ENCODE data around the gene SLC24A2. TPM values are rescaled to one million over a fixed set of nuclear protein-coding genes. Genes with fewer than 3 reads are reported as not detected.

Gene SLC24A2
- total and polyA plus RNA-seq, 2 experiments from 2014 or later = 3.5 to 7.1 TPM

DNA sequence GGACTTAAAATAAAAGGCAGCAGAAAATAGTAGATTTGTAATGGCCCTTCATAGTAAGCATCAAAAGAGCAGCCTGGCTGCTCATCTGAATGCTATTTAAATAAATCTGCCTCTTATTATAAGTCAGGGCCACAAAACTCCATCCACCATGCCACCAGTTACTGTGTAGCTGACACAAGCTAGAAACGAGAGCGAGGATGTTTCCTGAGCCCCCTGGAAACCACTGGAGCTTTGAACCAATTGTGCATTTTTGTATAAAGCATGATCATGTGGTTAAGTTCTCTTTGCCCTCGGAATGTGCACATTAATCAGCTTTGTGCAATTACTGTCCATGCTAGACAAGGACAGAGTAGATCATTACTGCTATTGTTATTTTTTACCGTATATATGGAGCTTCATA is 17.4 kb downstream of the SLC24A2 start:
- Histone ChIP-seq H4K20me1 (replicated peaks; ENCODE audit: insufficient read depth) (no peaks in the 10 kb centered on the region), H3K9me2 (ENCODE audit: insufficient read depth) (peaks cover 18% of the 10 kb centered on the region), H3F3A (replicated peaks; ENCODE audit: low read depth) (no peaks in the 10 kb centered on the region), H2AFZ (no peak overlapping the region), H3K4me3 (no peak overlapping the region), H3K4me1 (ENCODE audit: insufficient read depth) (no peaks in the 10 kb centered on the region), H3K36me3 (ENCODE audit: insufficient read depth) (no peaks in the 10 kb centered on the region), H3K4me2 (no peak overlapping the region), H3K27ac (ENCODE audit: low read depth) (no peak overlapping the region), H3K27me3 (ENCODE audit: insufficient read depth) (no peaks in the 10 kb centered on the region), H3K79me2 (replicated peaks; ENCODE audit: insufficient read depth) (no peaks in the 10 kb centered on the region; the same call in 1 of the 2 replicates)
- ATAC-seq (no peak), DNase-seq (ENCODE audit: low spot score) (no peak)
- Mint-ChIP-seq H3K36me3 (ENCODE audit: low read depth) (peaks cover 11% of the 10 kb centered on the region; the same call in 2 of the 3 replicates), H3K27me3 (ENCODE audit: insufficient read depth, low read depth, poor library complexity) (peaks cover 1% of the 10 kb centered on the region), H3K9me3 (peaks cover 10% of the 10 kb centered on the region; the same call in 2 of the 3 replicates), H3K4me1 (peaks cover 4% of the 10 kb centered on the region; the same call in 2 of the 3 replicates), H3K27ac (no peak overlapping the region), H3K4me3 (no peak overlapping the region)
- TF ChIP-seq NANOG (IDR thresholded peaks at IDR 0.05; ENCODE audit: borderline replicate concordance) (no peak), ZNF331 (CRISPR knock-in tag; IDR thresholded peaks at IDR 0.05; ENCODE audit: low read depth) (no peak), EZH2 (IDR thresholded peaks at IDR 0.05; ENCODE audit: low read depth, unreplicated experiment) (no peak), STAT1 (IDR thresholded peaks at IDR 0.05; ENCODE audit: unreplicated experiment) (no peak), EZH2phosphoT487 (IDR thresholded peaks at IDR 0.05; ENCODE audit: unreplicated experiment) (no peak), CREB1 (CRISPR knock-in tag; IDR thresholded peaks at IDR 0.05; ENCODE audit: low read depth) (no peak), ZNF114 (CRISPR knock-in tag; IDR thresholded peaks at IDR 0.05) (no peak), JUNB (IDR thresholded peaks at IDR 0.05; ENCODE audit: unreplicated experiment) (no peak), POLR2AphosphoS5 (IDR thresholded peaks at IDR 0.05; ENCODE audit: low read depth) (no peak)
- TF ChIP-seq, protein P1, sequence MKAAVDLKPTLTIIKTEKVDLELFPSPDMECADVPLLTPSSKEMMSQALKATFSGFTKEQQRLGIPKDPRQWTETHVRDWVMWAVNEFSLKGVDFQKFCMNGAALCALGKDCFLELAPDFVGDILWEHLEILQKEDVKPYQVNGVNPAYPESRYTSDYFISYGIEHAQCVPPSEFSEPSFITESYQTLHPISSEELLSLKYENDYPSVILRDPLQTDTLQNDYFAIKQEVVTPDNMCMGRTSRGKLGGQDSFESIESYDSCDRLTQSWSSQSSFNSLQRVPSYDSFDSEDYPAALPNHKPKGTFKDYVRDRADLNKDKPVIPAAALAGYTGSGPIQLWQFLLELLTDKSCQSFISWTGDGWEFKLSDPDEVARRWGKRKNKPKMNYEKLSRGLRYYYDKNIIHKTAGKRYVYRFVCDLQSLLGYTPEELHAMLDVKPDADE (IDR thresholded peaks at IDR 0.05) = no peak
- TF ChIP-seq, protein P2, sequence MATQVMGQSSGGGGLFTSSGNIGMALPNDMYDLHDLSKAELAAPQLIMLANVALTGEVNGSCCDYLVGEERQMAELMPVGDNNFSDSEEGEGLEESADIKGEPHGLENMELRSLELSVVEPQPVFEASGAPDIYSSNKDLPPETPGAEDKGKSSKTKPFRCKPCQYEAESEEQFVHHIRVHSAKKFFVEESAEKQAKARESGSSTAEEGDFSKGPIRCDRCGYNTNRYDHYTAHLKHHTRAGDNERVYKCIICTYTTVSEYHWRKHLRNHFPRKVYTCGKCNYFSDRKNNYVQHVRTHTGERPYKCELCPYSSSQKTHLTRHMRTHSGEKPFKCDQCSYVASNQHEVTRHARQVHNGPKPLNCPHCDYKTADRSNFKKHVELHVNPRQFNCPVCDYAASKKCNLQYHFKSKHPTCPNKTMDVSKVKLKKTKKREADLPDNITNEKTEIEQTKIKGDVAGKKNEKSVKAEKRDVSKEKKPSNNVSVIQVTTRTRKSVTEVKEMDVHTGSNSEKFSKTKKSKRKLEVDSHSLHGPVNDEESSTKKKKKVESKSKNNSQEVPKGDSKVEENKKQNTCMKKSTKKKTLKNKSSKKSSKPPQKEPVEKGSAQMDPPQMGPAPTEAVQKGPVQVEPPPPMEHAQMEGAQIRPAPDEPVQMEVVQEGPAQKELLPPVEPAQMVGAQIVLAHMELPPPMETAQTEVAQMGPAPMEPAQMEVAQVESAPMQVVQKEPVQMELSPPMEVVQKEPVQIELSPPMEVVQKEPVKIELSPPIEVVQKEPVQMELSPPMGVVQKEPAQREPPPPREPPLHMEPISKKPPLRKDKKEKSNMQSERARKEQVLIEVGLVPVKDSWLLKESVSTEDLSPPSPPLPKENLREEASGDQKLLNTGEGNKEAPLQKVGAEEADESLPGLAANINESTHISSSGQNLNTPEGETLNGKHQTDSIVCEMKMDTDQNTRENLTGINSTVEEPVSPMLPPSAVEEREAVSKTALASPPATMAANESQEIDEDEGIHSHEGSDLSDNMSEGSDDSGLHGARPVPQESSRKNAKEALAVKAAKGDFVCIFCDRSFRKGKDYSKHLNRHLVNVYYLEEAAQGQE (IDR thresholded peaks at IDR 0.05; ENCODE audit: unreplicated experiment) = no peak
- TF ChIP-seq, protein P3, sequence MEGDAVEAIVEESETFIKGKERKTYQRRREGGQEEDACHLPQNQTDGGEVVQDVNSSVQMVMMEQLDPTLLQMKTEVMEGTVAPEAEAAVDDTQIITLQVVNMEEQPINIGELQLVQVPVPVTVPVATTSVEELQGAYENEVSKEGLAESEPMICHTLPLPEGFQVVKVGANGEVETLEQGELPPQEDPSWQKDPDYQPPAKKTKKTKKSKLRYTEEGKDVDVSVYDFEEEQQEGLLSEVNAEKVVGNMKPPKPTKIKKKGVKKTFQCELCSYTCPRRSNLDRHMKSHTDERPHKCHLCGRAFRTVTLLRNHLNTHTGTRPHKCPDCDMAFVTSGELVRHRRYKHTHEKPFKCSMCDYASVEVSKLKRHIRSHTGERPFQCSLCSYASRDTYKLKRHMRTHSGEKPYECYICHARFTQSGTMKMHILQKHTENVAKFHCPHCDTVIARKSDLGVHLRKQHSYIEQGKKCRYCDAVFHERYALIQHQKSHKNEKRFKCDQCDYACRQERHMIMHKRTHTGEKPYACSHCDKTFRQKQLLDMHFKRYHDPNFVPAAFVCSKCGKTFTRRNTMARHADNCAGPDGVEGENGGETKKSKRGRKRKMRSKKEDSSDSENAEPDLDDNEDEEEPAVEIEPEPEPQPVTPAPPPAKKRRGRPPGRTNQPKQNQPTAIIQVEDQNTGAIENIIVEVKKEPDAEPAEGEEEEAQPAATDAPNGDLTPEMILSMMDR (conservative IDR thresholded peaks at IDR 0.05; ENCODE audit: low read depth in 2 of 2) = no peak
- TF ChIP-seq, protein P4, sequence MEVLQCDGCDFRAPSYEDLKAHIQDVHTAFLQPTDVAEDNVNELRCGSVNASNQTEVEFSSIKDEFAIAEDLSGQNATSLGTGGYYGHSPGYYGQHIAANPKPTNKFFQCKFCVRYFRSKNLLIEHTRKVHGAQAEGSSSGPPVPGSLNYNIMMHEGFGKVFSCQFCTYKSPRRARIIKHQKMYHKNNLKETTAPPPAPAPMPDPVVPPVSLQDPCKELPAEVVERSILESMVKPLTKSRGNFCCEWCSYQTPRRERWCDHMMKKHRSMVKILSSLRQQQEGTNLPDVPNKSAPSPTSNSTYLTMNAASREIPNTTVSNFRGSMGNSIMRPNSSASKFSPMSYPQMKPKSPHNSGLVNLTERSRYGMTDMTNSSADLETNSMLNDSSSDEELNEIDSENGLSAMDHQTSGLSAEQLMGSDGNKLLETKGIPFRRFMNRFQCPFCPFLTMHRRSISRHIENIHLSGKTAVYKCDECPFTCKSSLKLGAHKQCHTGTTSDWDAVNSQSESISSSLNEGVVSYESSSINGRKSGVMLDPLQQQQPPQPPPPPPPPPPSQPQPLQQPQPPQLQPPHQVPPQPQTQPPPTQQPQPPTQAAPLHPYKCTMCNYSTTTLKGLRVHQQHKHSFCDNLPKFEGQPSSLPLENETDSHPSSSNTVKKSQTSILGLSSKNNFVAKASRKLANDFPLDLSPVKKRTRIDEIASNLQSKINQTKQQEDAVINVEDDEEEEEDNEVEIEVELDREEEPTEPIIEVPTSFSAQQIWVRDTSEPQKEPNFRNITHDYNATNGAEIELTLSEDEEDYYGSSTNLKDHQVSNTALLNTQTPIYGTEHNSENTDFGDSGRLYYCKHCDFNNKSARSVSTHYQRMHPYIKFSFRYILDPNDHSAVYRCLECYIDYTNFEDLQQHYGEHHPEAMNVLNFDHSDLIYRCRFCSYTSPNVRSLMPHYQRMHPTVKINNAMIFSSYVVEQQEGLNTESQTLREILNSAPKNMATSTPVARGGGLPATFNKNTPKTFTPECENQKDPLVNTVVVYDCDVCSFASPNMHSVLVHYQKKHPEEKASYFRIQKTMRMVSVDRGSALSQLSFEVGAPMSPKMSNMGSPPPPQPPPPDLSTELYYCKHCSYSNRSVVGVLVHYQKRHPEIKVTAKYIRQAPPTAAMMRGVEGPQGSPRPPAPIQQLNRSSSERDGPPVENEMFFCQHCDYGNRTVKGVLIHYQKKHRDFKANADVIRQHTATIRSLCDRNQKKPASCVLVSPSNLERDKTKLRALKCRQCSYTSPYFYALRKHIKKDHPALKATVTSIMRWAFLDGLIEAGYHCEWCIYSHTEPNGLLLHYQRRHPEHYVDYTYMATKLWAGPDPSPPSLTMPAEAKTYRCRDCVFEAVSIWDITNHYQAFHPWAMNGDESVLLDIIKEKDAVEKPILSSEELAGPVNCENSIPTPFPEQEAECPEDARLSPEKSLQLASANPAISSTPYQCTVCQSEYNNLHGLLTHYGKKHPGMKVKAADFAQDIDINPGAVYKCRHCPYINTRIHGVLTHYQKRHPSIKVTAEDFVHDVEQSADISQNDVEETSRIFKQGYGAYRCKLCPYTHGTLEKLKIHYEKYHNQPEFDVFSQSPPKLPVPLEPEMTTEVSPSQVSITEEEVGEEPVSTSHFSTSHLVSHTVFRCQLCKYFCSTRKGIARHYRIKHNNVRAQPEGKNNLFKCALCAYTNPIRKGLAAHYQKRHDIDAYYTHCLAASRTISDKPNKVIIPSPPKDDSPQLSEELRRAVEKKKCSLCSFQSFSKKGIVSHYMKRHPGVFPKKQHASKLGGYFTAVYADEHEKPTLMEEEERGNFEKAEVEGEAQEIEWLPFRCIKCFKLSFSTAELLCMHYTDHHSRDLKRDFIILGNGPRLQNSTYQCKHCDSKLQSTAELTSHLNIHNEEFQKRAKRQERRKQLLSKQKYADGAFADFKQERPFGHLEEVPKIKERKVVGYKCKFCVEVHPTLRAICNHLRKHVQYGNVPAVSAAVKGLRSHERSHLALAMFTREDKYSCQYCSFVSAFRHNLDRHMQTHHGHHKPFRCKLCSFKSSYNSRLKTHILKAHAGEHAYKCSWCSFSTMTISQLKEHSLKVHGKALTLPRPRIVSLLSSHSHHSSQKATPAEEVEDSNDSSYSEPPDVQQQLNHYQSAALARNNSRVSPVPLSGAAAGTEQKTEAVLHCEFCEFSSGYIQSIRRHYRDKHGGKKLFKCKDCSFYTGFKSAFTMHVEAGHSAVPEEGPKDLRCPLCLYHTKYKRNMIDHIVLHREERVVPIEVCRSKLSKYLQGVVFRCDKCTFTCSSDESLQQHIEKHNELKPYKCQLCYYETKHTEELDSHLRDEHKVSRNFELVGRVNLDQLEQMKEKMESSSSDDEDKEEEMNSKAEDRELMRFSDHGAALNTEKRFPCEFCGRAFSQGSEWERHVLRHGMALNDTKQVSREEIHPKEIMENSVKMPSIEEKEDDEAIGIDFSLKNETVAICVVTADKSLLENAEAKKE (CRISPR knock-in tag; IDR thresholded peaks at IDR 0.05) = no peak

Data from GM23338 (cell line).